Effector memory CD8-positive, alpha-beta T cell (primary cell): ENCODE results near the gene CYSTM1.

ENCODE experiments used
- ATAC-seq: fragments of 150-1000 bp; cut with Tn5 transposase; replicated peaks from 2 replicates; pipeline ENCODE4 v1.10.0; 2021; ENCODE audit warnings: mild to moderate bottlenecking, moderate library complexity
- DNase-seq, 3 experiments: peaks; one replicate each; pipeline ENCODE4 v3.0.0; 2021
- H3K27ac Mint-ChIP-seq, 2 donors: one replicate each; pipeline ENCODE4 v1.8.0; 2022; ENCODE audit warnings: mild to moderate bottlenecking in 2 of 2, mixed read lengths in 2 of 2, moderate library complexity in 2 of 2
- H3K27me3 Mint-ChIP-seq, 2 donors: one replicate each; pipeline ENCODE4 v1.8.0; 2022; ENCODE audit warnings: mixed read lengths in 2 of 2
- H3K36me3 Mint-ChIP-seq: one replicate; pipeline ENCODE4 v1.8.0; 2022; ENCODE audit warnings: mild to moderate bottlenecking, moderate library complexity, mixed read lengths; ENCODE audit not compliant: insufficient read depth
- H3K4me1 Mint-ChIP-seq, 2 donors: one replicate each; pipeline ENCODE4 v1.8.0; 2022; ENCODE audit warnings: low read depth in 2 of 2, mixed read lengths in 2 of 2
- H3K4me3 Mint-ChIP-seq, 2 donors: one replicate each; pipeline ENCODE4 v1.8.0; 2022; ENCODE audit warnings: mild to moderate bottlenecking in 2 of 2, mixed read lengths in 2 of 2, moderate library complexity in 2 of 2
- H3K9me3 Mint-ChIP-seq, 2 donors: one replicate each; pipeline ENCODE4 v1.8.0; 2022; ENCODE audit warnings: mixed read lengths in 2 of 2

The CYSTM1 gene

GRCh38 chr5:140230373-140230772 is 55.4 kb downstream of the CYSTM1 start:
- ATAC-seq: no peak
- H3K4me1 Mint-ChIP-seq: peaks cover 0 to 4% of the 10 kb centered on the region in 2 donors

DNA sequence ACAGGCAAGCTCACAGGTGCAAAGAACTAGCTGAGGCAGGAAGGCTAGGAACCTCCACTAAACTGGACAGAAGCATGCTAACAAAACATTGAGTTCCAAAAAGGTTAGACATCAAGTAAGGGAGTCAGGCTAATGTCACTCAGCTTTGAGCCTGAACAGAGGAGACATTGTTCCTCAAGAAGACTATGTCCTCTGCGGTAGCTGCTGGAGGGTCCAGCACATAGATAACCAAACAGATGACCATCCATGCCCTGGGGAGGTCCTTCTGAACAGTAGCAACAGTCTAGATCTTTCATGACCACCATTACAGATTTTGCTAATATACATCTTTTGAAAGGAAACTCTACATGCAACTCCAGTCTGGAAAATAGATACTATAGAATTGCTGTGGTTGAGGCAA is 57.7 kb downstream of the CYSTM1 start:
- H3K27ac Mint-ChIP-seq: no peak overlapping the region
- H3K27me3 Mint-ChIP-seq: no peaks in the 10 kb centered on the region
- peaks cover 0 to 4% of the 10 kb centered on the region in 2 donors for H3K4me1 Mint-ChIP-seq
- DNase-seq (no peak), ATAC-seq (no peak)
- no peaks in the 10 kb centered on the region for H3K9me3 Mint-ChIP-seq
- H3K4me3 Mint-ChIP-seq: no peak overlapping the region
- no peaks in the 10 kb centered on the region for H3K36me3 Mint-ChIP-seq

More at GRCh38 chr5:140230373-140230772, 55.4 kb downstream of the CYSTM1 start:
- H3K27me3 Mint-ChIP-seq: peaks cover 0 to 6% of the 10 kb centered on the region in 2 donors
- no peaks in the 10 kb centered on the region for H3K36me3 Mint-ChIP-seq
- no peak for DNase-seq
- no peak overlapping the region for H3K4me3 Mint-ChIP-seq
- H3K27ac Mint-ChIP-seq: no peak overlapping the region
- H3K9me3 Mint-ChIP-seq: no peaks in the 10 kb centered on the region

GRCh38 chr5:140234377-140234989 is 59.5 kb downstream of the CYSTM1 start:
- H3K4me3 Mint-ChIP-seq: no peak overlapping the region
- no peaks in the 10 kb centered on the region for H3K9me3 Mint-ChIP-seq
- no peak for ATAC-seq
- no peaks in the 10 kb centered on the region for H3K27me3 Mint-ChIP-seq
- DNase-seq: no peak
- no peaks in the 10 kb centered on the region for H3K36me3 Mint-ChIP-seq
- H3K4me1 Mint-ChIP-seq: no peaks in the 10 kb centered on the region
- no peak overlapping the region for H3K27ac Mint-ChIP-seq

GRCh38 chr5:140235791-140236551 is 61.0 kb downstream of the CYSTM1 start:
- H3K9me3 Mint-ChIP-seq: no peaks in the 10 kb centered on the region
- no peaks in the 10 kb centered on the region for H3K36me3 Mint-ChIP-seq
- DNase-seq (no peak), ATAC-seq (no peak)
- no peaks in the 10 kb centered on the region for H3K4me1 Mint-ChIP-seq
- H3K27ac Mint-ChIP-seq: no peak overlapping the region
- no peak overlapping the region for H3K4me3 Mint-ChIP-seq
- no peaks in the 10 kb centered on the region for H3K27me3 Mint-ChIP-seq

DNA sequence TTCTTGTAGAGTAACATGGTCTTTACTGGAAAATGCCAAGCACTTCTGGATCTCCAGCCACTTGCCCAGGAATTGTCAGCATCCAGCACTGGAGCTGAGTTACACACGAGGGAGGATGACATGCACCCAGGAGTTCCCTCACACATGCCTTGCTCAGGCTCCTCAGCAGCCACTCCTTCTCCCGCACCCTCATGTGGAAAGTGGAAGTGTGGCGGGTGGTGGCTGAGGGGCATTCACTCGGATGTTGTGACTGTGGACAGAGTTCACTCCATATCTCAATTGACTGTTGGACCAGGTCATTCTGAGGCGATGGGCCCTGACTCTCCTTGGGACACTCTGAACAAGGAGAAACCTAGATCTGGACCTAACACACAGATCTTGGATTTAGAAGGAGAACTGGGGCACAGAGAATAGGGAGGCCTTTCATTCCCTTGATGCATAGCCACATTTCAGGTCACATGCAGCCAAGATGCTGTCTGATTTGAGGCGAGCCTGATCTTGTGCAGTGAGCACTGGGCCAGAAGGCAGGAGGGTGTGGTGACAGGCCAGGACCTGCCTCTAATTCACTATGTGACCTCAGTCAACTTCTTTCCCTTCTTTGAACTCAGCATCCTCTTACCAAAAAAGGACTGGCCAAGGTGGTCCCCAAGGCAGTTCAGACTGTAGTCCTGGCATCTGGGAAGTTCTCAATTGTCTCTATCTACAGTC is 62.1 kb downstream of the CYSTM1 start:
- ATAC-seq (no peak), DNase-seq (no peak)
- H3K27ac Mint-ChIP-seq: peak overlapping the region in 1 of 2 donors; percentile 15
- H3K9me3 Mint-ChIP-seq: no peaks in the 10 kb centered on the region
- no peaks in the 10 kb centered on the region for H3K36me3 Mint-ChIP-seq
- no peaks in the 10 kb centered on the region for H3K4me1 Mint-ChIP-seq
- H3K27me3 Mint-ChIP-seq: no peaks in the 10 kb centered on the region
- no peak overlapping the region for H3K4me3 Mint-ChIP-seq

GRCh38 chr5:140238756-140239155 is 63.8 kb downstream of the CYSTM1 start:
- DNase-seq (no peak), ATAC-seq (no peak)

GRCh38 chr5:140239461-140239860 is 64.5 kb downstream of the CYSTM1 start:
- H3K36me3 Mint-ChIP-seq: no peaks in the 10 kb centered on the region
- H3K9me3 Mint-ChIP-seq: no peaks in the 10 kb centered on the region
- peaks cover 0 to under 1% of the 10 kb centered on the region in 2 donors for H3K4me1 Mint-ChIP-seq
- no peak overlapping the region for H3K4me3 Mint-ChIP-seq
- ATAC-seq (no peak), DNase-seq (no peak)
- no peak overlapping the region for H3K27ac Mint-ChIP-seq
- no peaks in the 10 kb centered on the region for H3K27me3 Mint-ChIP-seq

More at GRCh38 chr5:140238756-140239155, 63.8 kb downstream of the CYSTM1 start:
- H3K36me3 Mint-ChIP-seq: no peaks in the 10 kb centered on the region
- no peaks in the 10 kb centered on the region for H3K4me1 Mint-ChIP-seq
- H3K9me3 Mint-ChIP-seq: no peaks in the 10 kb centered on the region
- no peak overlapping the region for H3K4me3 Mint-ChIP-seq
- no peaks in the 10 kb centered on the region for H3K27me3 Mint-ChIP-seq
- H3K27ac Mint-ChIP-seq: no peak overlapping the region

- Mint-ChIP-seq H3K27me3 (no peaks in the 10 kb centered on the region), H3K4me3 (no peak overlapping the region), H3K4me1 (peaks cover 0 to 6% of the 10 kb centered on the region in 2 donors), H3K27ac (no peak overlapping the region), H3K36me3 (peaks cover 6% of the 10 kb centered on the region), H3K9me3 (no peaks in the 10 kb centered on the region)
- ATAC-seq: peak; percentile 72
- peak; percentile 26 to 28 (median 27) for DNase-seq
Measured at GRCh38 chr5:140239939-140240700, 65.1 kb downstream of the CYSTM1 start.

GRCh38 chr5:140240987-140241706 is 66.2 kb downstream of the CYSTM1 start:
- Mint-ChIP-seq H3K9me3 (no peaks in the 10 kb centered on the region), H3K36me3 (peaks cover 6% of the 10 kb centered on the region), H3K27ac (no peak overlapping the region), H3K4me1 (peaks cover 0 to 7% of the 10 kb centered on the region in 2 donors), H3K4me3 (no peak overlapping the region), H3K27me3 (no peaks in the 10 kb centered on the region)
- DNase-seq (no peak), ATAC-seq (no peak)

DNA sequence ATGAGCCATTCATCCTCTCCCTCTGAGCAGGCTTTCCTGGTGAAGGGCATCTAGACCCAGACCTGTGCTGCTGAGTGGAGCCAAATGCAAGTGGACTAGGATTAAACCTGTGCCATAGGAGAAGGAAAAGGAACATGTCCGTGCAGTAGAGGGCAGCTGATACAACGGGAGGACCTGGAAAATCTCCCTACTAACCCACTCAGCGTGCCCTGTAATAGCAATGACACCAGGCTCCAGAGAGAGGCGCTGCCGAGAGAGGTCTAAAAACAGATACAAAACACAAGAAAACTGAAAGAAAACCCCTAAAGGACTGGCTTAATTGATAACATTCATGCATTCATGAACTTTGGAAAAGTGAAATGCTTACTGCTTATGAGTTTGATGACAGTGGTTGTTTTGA is 67.1 kb downstream of the CYSTM1 start:
- Mint-ChIP-seq H3K27me3 (no peaks in the 10 kb centered on the region), H3K9me3 (no peaks in the 10 kb centered on the region), H3K4me3 (no peak overlapping the region), H3K36me3 (peaks cover 6% of the 10 kb centered on the region), H3K4me1 (peaks cover 0 to 7% of the 10 kb centered on the region in 2 donors), H3K27ac (no peak overlapping the region)
- ATAC-seq (no peak), DNase-seq (no peak)

GRCh38 chr5:140242890-140243585 is 68.0 kb downstream of the CYSTM1 start:
- no peaks in the 10 kb centered on the region for H3K9me3 Mint-ChIP-seq
- peaks cover 0 to 7% of the 10 kb centered on the region in 2 donors for H3K4me1 Mint-ChIP-seq
- no peak overlapping the region for H3K4me3 Mint-ChIP-seq
- H3K27ac Mint-ChIP-seq: peak overlapping the region in 1 of 2 donors; percentile 81
- no peaks in the 10 kb centered on the region for H3K27me3 Mint-ChIP-seq
- DNase-seq (no peak), ATAC-seq (no peak)
- peaks cover 8% of the 10 kb centered on the region for H3K36me3 Mint-ChIP-seq

GRCh38 chr5:140243706-140244250 is 68.8 kb downstream of the CYSTM1 start:
- Mint-ChIP-seq H3K27me3 (no peaks in the 10 kb centered on the region), H3K4me3 (no peak overlapping the region), H3K4me1 (peaks cover 0 to 7% of the 10 kb centered on the region in 2 donors), H3K27ac (peak overlapping the region in 1 of 2 donors; percentile 81), H3K36me3 (peaks cover 8% of the 10 kb centered on the region), H3K9me3 (no peaks in the 10 kb centered on the region)
- ATAC-seq (no peak), DNase-seq (no peak)
